OCI-LY3 (cell line): Measurements from ENCODE around the gene PLD1.

ENCODE experiments used
- EZH2phosphoT487 ChIP-seq: fragments of 200-600 bp; shearing (Covaris generic); IDR thresholded peaks from 2 replicates; pipeline ENCODE4 v1.6.1; 2018; ENCODE audit warnings: antibody characterized with exemption, mixed run types, low read depth
- TF ChIP-seq, protein P1 (sequence below): fragments of 200-600, 300-600 bp; sonication (generic); IDR thresholded peaks from 2 replicates; pipeline ENCODE4 v1.5.1; 2014; ENCODE audit warnings: antibody characterized with exemption, low read length, low read depth

GRCh38 chr3:171688002-171688401, 122.3 kb downstream of the PLD1 start:
- TF ChIP-seq, protein P1, sequence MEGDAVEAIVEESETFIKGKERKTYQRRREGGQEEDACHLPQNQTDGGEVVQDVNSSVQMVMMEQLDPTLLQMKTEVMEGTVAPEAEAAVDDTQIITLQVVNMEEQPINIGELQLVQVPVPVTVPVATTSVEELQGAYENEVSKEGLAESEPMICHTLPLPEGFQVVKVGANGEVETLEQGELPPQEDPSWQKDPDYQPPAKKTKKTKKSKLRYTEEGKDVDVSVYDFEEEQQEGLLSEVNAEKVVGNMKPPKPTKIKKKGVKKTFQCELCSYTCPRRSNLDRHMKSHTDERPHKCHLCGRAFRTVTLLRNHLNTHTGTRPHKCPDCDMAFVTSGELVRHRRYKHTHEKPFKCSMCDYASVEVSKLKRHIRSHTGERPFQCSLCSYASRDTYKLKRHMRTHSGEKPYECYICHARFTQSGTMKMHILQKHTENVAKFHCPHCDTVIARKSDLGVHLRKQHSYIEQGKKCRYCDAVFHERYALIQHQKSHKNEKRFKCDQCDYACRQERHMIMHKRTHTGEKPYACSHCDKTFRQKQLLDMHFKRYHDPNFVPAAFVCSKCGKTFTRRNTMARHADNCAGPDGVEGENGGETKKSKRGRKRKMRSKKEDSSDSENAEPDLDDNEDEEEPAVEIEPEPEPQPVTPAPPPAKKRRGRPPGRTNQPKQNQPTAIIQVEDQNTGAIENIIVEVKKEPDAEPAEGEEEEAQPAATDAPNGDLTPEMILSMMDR, result no peak
- no peak for TF ChIP-seq EZH2phosphoT487
